ENCODE results near the gene NOB1. TPM values are rescaled to one million over a fixed set of nuclear protein-coding genes. Genes with fewer than 3 reads are reported as not detected.

The NOB1 gene
- total and polyA plus RNA-seq, 2 experiments from 2014 or later: 24.8 to 44.5 TPM

- in situ Hi-C loops (cut with MboI): no loop called here
- 86 to 88% methylated on average over 10 of the region's 10 CpGs for WGBS, 2 experiments (ENCODE audit: low coverage in 1 of 2, low lambda C conversion rate in 2 of 2, missing lambda C conversion rate in 2 of 2)
Measured at GRCh38 chr16:69745959-69746358, 8.8 kb downstream of the NOB1 start.

GRCh38 chr16:69745232-69745612 lies 9.5 kb downstream of the NOB1 start:
- Histone ChIP-seq H3K79me2 (ENCODE audit: insufficient read depth) (peaks cover 44% of the 10 kb centered on the region), H4K20me1 (ENCODE audit: insufficient read depth) (no peaks in the 10 kb centered on the region), H3K4me3 (no peak overlapping the region), H3K27ac (no peak overlapping the region), H3F3A (ENCODE audit: insufficient read depth) (peaks cover 17% of the 10 kb centered on the region; the same call in 1 of the 2 replicates), H3K9me3 (ENCODE audit: low read depth) (no peaks in the 10 kb centered on the region), H3K27me3 (replicated peaks; ENCODE audit: insufficient read depth) (no peaks in the 10 kb centered on the region), H3K4me1 (ENCODE audit: insufficient read depth) (no peaks in the 10 kb centered on the region; the same call in 1 of the 2 replicates), H3K9me2 (ENCODE audit: insufficient read depth) (no peaks in the 10 kb centered on the region), H3K36me3 (ENCODE audit: low read depth) (peaks cover 62% of the 10 kb centered on the region), H3K9ac (no peak overlapping the region), H3K4me2 (ENCODE audit: unreplicated experiment) (no peak overlapping the region), H2AFZ (no peak overlapping the region)
- no peak for DNase-seq
- TF ChIP-seq EZH2 (IDR thresholded peaks at IDR 0.05; ENCODE audit: insufficient read depth, poor library complexity, severe bottlenecking) (no peak), EZH2phosphoT487 (IDR thresholded peaks at IDR 0.05; ENCODE audit: insufficient read depth, low read depth) (no peak)
- in situ Hi-C loops (cut with MboI): no loop called here
- WGBS, 2 experiments (ENCODE audit: low coverage in 1 of 2, low lambda C conversion rate in 2 of 2, missing lambda C conversion rate in 2 of 2): 99% methylated on average over 11 of the region's 11 CpGs

More at GRCh38 chr16:69745959-69746358, 8.8 kb downstream of the NOB1 start:
- no peaks in the 10 kb centered on the region for H3K9me2 ChIP-seq (ENCODE audit: insufficient read depth)
- no peak overlapping the region for H3K27ac ChIP-seq
- peaks cover 51% of the 10 kb centered on the region for H3K79me2 ChIP-seq (ENCODE audit: insufficient read depth)
- no peak overlapping the region for H3K9ac ChIP-seq
- H3K4me2 ChIP-seq (ENCODE audit: unreplicated experiment): no peak overlapping the region
- H3K36me3 ChIP-seq (ENCODE audit: low read depth): peaks cover 69% of the 10 kb centered on the region
- H3F3A ChIP-seq (ENCODE audit: insufficient read depth): peaks cover 17% of the 10 kb centered on the region; the same call in 1 of the 2 replicates
- no peaks in the 10 kb centered on the region for H3K9me3 ChIP-seq (ENCODE audit: low read depth)
- no peak for TF ChIP-seq EZH2phosphoT487 (IDR thresholded peaks at IDR 0.05; ENCODE audit: insufficient read depth, low read depth)
- TF ChIP-seq EZH2 (IDR thresholded peaks at IDR 0.05; ENCODE audit: insufficient read depth, poor library complexity, severe bottlenecking): no peak
- H3K27me3 ChIP-seq (replicated peaks; ENCODE audit: insufficient read depth): no peaks in the 10 kb centered on the region
- DNase-seq: no peak
- no peaks in the 10 kb centered on the region for H4K20me1 ChIP-seq (ENCODE audit: insufficient read depth)
- H2AFZ ChIP-seq: no peak overlapping the region
- no peaks in the 10 kb centered on the region; the same call in 1 of the 2 replicates for H3K4me1 ChIP-seq (ENCODE audit: insufficient read depth)
- no peak overlapping the region for H3K4me3 ChIP-seq

GRCh38 chr16:69744363-69745231 lies 10.1 kb downstream of the NOB1 start:
- in situ Hi-C loops (cut with MboI): no loop called here
- Histone ChIP-seq H3K4me1 (ENCODE audit: insufficient read depth) (no peaks in the 10 kb centered on the region; the same call in 1 of the 2 replicates), H3K4me2 (ENCODE audit: unreplicated experiment) (no peak overlapping the region), H3K27ac (no peak overlapping the region), H3K9me3 (ENCODE audit: low read depth) (no peaks in the 10 kb centered on the region), H2AFZ (no peak overlapping the region), H4K20me1 (ENCODE audit: insufficient read depth) (no peaks in the 10 kb centered on the region), H3K9me2 (ENCODE audit: insufficient read depth) (no peaks in the 10 kb centered on the region), H3K9ac (no peak overlapping the region), H3K36me3 (ENCODE audit: low read depth) (peaks cover 56% of the 10 kb centered on the region), H3K27me3 (replicated peaks; ENCODE audit: insufficient read depth) (no peaks in the 10 kb centered on the region), H3K79me2 (ENCODE audit: insufficient read depth) (peaks cover 37% of the 10 kb centered on the region), H3F3A (ENCODE audit: insufficient read depth) (peaks cover 17% of the 10 kb centered on the region; the same call in 1 of the 2 replicates), H3K4me3 (no peak overlapping the region)
- TF ChIP-seq EZH2phosphoT487 (IDR thresholded peaks at IDR 0.05; ENCODE audit: insufficient read depth, low read depth): no peak
- no peak for TF ChIP-seq EZH2 (IDR thresholded peaks at IDR 0.05; ENCODE audit: insufficient read depth, poor library complexity, severe bottlenecking)
- WGBS, 2 experiments (ENCODE audit: low coverage in 1 of 2, low lambda C conversion rate in 2 of 2, missing lambda C conversion rate in 2 of 2): 94 to 95% methylated on average over 35 of the region's 35 CpGs
- no peak for DNase-seq

GRCh38 chr16:69741951-69742904 lies 12.5 kb downstream of the NOB1 start:
- DNase-seq: peak; percentile 46
- Histone ChIP-seq H3K27me3 (replicated peaks; ENCODE audit: insufficient read depth) (no peaks in the 10 kb centered on the region), H3K9me3 (ENCODE audit: low read depth) (no peaks in the 10 kb centered on the region), H3K4me3 (no peak overlapping the region), H3K9ac (no peak overlapping the region), H3K79me2 (ENCODE audit: insufficient read depth) (peaks cover 14% of the 10 kb centered on the region; the same call in 1 of the 2 replicates), H3K4me2 (ENCODE audit: unreplicated experiment) (no peak overlapping the region), H3F3A (ENCODE audit: insufficient read depth) (peaks cover 17% of the 10 kb centered on the region; the same call in 1 of the 2 replicates), H3K27ac (no peak overlapping the region), H3K36me3 (ENCODE audit: low read depth) (peaks cover 43% of the 10 kb centered on the region), H3K4me1 (ENCODE audit: insufficient read depth) (no peaks in the 10 kb centered on the region; the same call in 1 of the 2 replicates), H2AFZ (no peak overlapping the region), H4K20me1 (ENCODE audit: insufficient read depth) (no peaks in the 10 kb centered on the region), H3K9me2 (ENCODE audit: insufficient read depth) (no peaks in the 10 kb centered on the region)
- in situ Hi-C loops (cut with MboI): no loop called here
- TF ChIP-seq EZH2 (IDR thresholded peaks at IDR 0.05; ENCODE audit: insufficient read depth, poor library complexity, severe bottlenecking) (no peak), EZH2phosphoT487 (IDR thresholded peaks at IDR 0.05; ENCODE audit: insufficient read depth, low read depth) (no peak)
- 88 to 90% methylated on average over 41 of the region's 41 CpGs for WGBS, 2 experiments (ENCODE audit: low coverage in 1 of 2, low lambda C conversion rate in 2 of 2, missing lambda C conversion rate in 2 of 2)

Measured in GM23248 (cell line).